A673 (cell line): ENCODE measurements around the gene TMCC1. TPM values are rescaled to one million over a fixed set of nuclear protein-coding genes. Genes with fewer than 3 reads are reported as not detected.

Experiments used
- BruUV-seq: library from RNA; stranded (reverse); fragments of 400-500 nt; replicated peaks from 2 replicates; lab custom pipeline; 2021; lab: Mats Ljungman, UMichigan
- CTCF ChIA-PET: fragments of 300-600 bp; sonication (Branson Sonifier 250); formaldehyde crosslinking; loops from one replicate; lab custom pipeline; 2022; ENCODE audit warnings: antibody characterized with exemption; lab: Charles Lee
- POLR2A ChIA-PET: fragments of 300-600 bp; sonication (Branson Sonifier 250); formaldehyde crosslinking; loops from one replicate; lab custom pipeline; 2022; ENCODE audit warnings: antibody characterized with exemption; ENCODE audit not compliant: low non-redundant PET; lab: Charles Lee
- DNase-seq: peaks from one replicate; pipeline ENCODE4 v3.0.0-alpha.2; 2015; ENCODE audit warnings: low spot score
- H3K27ac ChIP-seq: fragments of 200-600 bp; sonication (generic); 2 replicates; pipeline ENCODE4 v1.5.1; 2016; ENCODE audit warnings: mixed run types, low read depth, mild to moderate bottlenecking, mixed read lengths, antibody characterized with exemption, low read length; ENCODE audit not compliant: poor library complexity, severe bottlenecking
- H3K27me3 ChIP-seq: fragments of 200-600 bp; sonication (generic); replicated peaks from 2 replicates; pipeline ENCODE4 v1.6.1; 2017; ENCODE audit warnings: mixed run types, low read depth, mild to moderate bottlenecking, mixed read lengths, antibody characterized with exemption, low read length; ENCODE audit not compliant: insufficient read depth, poor library complexity
- H3K36me3 ChIP-seq: fragments of 200-600 bp; sonication (generic); 2 replicates; pipeline ENCODE4 v1.6.1; 2016; ENCODE audit warnings: mixed run types, mild to moderate bottlenecking, mixed read lengths, antibody characterized with exemption, low read length; ENCODE audit not compliant: insufficient read depth, poor library complexity, severe bottlenecking
- H3K4me1 ChIP-seq: fragments of 200-600 bp; sonication (generic); 2 replicates; pipeline ENCODE4 v1.6.1; 2017; ENCODE audit warnings: mixed run types, mild to moderate bottlenecking, mixed read lengths, antibody characterized with exemption, low read length; ENCODE audit not compliant: insufficient read depth, poor library complexity, severe bottlenecking
- H3K4me3 ChIP-seq: fragments of 200-600 bp; sonication (generic); 2 replicates; pipeline ENCODE4 v1.5.1; 2016; ENCODE audit warnings: low read depth, mixed run types, mild to moderate bottlenecking, mixed read lengths, low read length; ENCODE audit not compliant: poor library complexity, severe bottlenecking
- H3K9me3 ChIP-seq: fragments of 200-600 bp; sonication (generic); 2 replicates; pipeline ENCODE4 v1.6.1; 2016; ENCODE audit warnings: mixed run types, low read depth, mild to moderate bottlenecking, mixed read lengths, antibody characterized with exemption, low read length; ENCODE audit not compliant: poor library complexity, severe bottlenecking
- EZH2 ChIP-seq: fragments of 200-600 bp; sonication (generic); IDR thresholded peaks from 2 replicates; pipeline ENCODE4 v1.6.1; 2017; ENCODE audit warnings: borderline replicate concordance, low read depth, mild to moderate bottlenecking, mixed read lengths, antibody characterized with exemption, low read length; ENCODE audit not compliant: poor library complexity, severe bottlenecking
- intact Hi-C: fragments of 100-400 bp; cut with micrococcal nuclease; formaldehyde crosslinking; loops from one replicate; pipeline ENCODE4 v1.10.0; 2022; ENCODE audit not compliant: unreplicated experiment
- total RNA-seq: library from RNA; stranded (reverse); gene quantifications from 2 replicates; pipeline ENCODE4 v1.2.3, GENCODE V29; 2021
- TF ChIP-seq, protein P1 (sequence below): fragments of 300-800, 200-600 bp; sonication (generic); conservative IDR thresholded peaks from 2 replicates; pipeline ENCODE4 v1.5.1; 2017; ENCODE audit warnings: low read depth, mild to moderate bottlenecking, antibody characterized with exemption, low read length, moderate library complexity, mixed read lengths

The TMCC1 gene
- total RNA-seq, 1 experiment from 2014 or later, result 29.4 TPM

DNA sequence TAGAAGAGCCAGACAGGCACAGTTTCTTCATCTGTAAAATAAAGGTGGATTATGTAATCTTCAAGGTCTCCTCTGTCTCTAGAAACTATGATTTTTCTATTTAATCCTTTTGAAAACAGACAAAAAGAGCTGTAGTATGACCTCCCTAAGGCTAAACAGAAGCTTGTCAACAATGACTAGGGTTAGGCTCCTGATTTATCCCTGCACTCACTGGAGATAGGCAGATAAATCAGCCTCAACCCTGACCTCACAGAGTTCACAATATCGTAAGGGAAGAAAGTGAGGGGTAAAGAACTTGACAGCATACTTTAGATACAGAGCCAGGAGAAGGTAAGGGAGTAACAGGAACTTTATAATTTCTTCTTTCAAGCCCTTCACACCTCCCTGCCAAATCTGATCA, 124.8 kb downstream of the TMCC1 start:
- Histone ChIP-seq H3K27me3 (no peaks in the 10 kb centered on the region), H3K9me3 (no peaks in the 10 kb centered on the region), H3K4me1 (no peaks in the 10 kb centered on the region), H3K27ac (no peak overlapping the region), H3K4me3 (no peak overlapping the region), H3K36me3 (no peaks in the 10 kb centered on the region)
- no peak for TF ChIP-seq EZH2
- TF ChIP-seq, protein P1, sequence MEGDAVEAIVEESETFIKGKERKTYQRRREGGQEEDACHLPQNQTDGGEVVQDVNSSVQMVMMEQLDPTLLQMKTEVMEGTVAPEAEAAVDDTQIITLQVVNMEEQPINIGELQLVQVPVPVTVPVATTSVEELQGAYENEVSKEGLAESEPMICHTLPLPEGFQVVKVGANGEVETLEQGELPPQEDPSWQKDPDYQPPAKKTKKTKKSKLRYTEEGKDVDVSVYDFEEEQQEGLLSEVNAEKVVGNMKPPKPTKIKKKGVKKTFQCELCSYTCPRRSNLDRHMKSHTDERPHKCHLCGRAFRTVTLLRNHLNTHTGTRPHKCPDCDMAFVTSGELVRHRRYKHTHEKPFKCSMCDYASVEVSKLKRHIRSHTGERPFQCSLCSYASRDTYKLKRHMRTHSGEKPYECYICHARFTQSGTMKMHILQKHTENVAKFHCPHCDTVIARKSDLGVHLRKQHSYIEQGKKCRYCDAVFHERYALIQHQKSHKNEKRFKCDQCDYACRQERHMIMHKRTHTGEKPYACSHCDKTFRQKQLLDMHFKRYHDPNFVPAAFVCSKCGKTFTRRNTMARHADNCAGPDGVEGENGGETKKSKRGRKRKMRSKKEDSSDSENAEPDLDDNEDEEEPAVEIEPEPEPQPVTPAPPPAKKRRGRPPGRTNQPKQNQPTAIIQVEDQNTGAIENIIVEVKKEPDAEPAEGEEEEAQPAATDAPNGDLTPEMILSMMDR, result no peak
- BruUV-seq, result no TSS peak
- intact Hi-C loops, result no loop called here
- POLR2A ChIA-PET, result no interaction called here
- DNase-seq, result no peak
- CTCF ChIA-PET, result no interaction called here

DNA sequence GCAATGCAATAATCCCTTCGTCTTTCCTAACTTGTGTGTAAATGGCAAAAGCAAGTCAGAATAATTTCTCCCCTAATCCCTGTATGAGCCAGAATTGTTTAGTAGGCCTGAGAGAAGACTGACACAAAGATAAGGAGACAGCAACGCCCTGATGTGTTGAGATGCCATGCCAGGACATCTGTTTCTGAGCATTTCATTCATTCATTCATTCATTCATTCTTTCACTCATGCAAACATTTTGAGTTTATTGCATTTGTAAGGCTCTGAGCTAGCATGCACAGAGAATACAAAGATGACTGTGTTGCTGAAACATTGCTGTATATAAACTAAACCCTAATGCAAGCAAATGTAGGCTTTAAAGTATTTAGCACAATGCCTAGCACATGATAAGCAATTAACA, 127.4 kb downstream of the TMCC1 start:
- H3K27ac ChIP-seq, result no peak overlapping the region
- intact Hi-C loops, result no loop called here
- no TSS peak for BruUV-seq
- no peaks in the 10 kb centered on the region for H3K4me1 ChIP-seq
- H3K4me3 ChIP-seq, result no peak overlapping the region
- DNase-seq, result no peak
- no peaks in the 10 kb centered on the region for H3K9me3 ChIP-seq
- CTCF ChIA-PET, result no interaction called here
- H3K27me3 ChIP-seq, result no peaks in the 10 kb centered on the region
- no peaks in the 10 kb centered on the region for H3K36me3 ChIP-seq
- POLR2A ChIA-PET, result no interaction called here
- TF ChIP-seq, protein P1, result no peak
- TF ChIP-seq EZH2, result no peak

- Histone ChIP-seq H3K36me3 (no peaks in the 10 kb centered on the region), H3K9me3 (no peaks in the 10 kb centered on the region), H3K4me3 (no peak overlapping the region), H3K27me3 (no peaks in the 10 kb centered on the region), H3K4me1 (no peaks in the 10 kb centered on the region), H3K27ac (no peak overlapping the region)
- DNase-seq, result no peak
- BruUV-seq, result no TSS peak
- ChIA-PET CTCF (no interaction called here), POLR2A (no interaction called here)
- TF ChIP-seq, protein P1, result no peak
- TF ChIP-seq EZH2, result no peak
- intact Hi-C loops, result no loop called here
These were observed 129.4 kb downstream of the TMCC1 start for GRCh38 chr3:129764090-129764489.
